Dermis microvascular lymphatic vessel endothelial cell (primary cell): ENCODE data around the gene MYOF. TPM values are rescaled to one million over a fixed set of nuclear protein-coding genes. Genes with fewer than 3 reads are reported as not detected.

Source experiments
- DNase-seq, 2 donors: peaks; one replicate each; pipeline versions ENCODE4 v3.0.0 to v3.0.0-alpha.2; 2010; ENCODE audit warnings: low read depth in 2 of 2
- total RNA-seq: library from RNA; depleted of rRNA; stranded (reverse); fragments of >200 nt; gene quantifications from 2 replicates; pipeline ENCODE4 v1.2.1, GENCODE V29; 2014

Gene MYOF
- 119 and 180 TPM in 2 replicates for total RNA-seq

- DNase-seq: peak; percentile 78 to 87
Observed at GRCh38 chr10:93482145-93482834, at the start of gene MYOF. MYOF (minus strand) TSS chr10:93482334; CDS start chr10:93482194, 140 bp downstream.

DNA sequence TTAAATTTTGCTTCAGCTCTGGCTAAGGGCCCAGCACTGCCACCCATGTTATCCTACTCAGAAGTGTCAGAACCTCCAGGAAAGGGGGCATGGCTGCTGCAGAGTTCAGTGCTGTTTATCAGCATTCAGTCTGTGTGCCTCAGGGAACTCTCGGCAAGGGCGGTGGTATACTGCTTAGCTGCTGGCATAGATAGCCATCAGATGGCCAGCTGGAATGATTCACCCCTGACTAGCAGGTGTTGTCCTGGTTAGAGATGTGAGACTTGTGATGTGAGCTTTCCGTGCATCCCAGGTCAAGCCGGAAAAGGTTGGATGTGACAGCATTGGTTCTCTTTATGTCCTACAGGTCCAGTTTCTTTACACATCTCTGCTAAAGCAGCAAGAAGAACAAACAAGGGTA, 36.4 kb upstream of the MYOF start:
- no peak for DNase-seq

DNA sequence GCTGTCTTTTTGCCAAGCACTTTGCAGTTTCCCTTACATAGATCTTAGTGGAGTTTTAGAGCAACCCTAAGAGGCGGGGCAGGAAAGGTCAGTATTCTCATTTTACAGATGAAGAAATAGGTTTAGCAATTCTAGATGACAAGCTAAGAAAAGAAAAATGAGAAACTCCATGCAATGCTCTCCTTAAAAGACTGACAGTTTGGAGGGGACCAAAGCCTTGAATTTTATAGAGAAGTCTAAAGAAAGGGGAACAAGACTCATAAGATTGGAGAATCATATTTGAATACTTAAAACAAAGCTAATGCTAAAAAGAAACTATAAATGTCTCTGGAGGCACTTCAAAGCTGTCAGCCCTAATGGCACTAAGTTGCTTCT, 33.9 kb upstream of the MYOF start:
- no peak for DNase-seq

- peak; percentile 32 to 59 for DNase-seq
Observed at GRCh38 chr10:93515071-93516005, 33.2 kb upstream of the MYOF start.

DNA sequence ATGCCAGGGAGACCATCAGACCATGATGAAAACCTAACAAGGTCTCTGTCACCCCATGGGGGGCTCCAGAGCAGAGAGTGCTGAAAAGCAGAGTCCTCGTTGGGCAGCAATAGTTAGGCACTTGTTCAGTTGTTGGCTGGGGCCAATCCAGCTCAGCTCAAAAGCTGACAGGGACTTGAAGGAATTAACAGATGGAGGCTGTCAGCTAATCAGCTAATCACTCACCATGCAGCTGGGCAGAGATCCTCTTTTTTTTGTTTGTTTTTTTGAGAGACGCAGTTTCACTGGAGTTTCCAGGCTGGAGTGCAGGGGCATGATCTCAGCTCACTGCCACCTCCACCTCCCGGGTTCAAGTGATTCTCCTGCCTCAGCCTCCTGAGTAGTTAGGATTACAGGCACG, 32.4 kb upstream of the MYOF start:
- DNase-seq: no peak

DNA sequence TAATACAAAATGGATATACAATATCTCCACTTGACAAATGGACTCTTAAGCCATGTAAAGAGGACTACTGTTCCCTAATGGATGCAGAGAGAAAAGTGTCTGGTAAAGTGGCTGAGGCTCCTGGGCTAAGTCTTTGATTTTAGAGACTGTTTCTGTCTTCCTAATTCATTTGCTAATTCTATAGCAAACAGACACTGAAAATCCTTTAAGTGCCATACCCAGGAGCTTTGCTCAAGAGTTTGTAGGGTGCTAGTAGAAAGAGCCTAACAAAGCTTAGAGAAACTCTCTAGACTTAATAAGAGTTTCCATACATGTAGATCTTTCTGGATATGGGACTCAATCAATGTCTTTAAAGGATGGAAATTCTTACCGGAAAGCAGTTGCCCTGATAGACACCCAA, 31.0 kb upstream of the MYOF start:
- DNase-seq: no peak

DNA sequence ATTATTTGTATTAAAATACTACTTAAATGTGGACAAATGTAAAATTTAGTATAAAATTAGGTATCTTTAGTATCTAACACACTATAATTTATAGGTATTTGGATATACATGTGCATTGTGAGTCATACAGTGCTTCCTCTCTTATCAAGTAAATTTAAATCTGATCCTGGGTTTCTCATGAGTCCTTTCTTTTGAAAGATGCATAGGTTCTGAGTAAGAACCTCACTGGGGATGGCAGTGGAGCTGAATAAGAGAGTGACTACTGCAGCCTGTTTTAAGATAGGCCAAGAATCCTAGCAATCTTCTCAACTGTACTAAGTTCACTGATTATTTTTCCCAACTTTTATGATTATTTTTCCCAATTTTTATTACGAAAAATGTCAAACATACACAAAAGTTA, 30.4 kb upstream of the MYOF start:
- no peak for DNase-seq

DNA sequence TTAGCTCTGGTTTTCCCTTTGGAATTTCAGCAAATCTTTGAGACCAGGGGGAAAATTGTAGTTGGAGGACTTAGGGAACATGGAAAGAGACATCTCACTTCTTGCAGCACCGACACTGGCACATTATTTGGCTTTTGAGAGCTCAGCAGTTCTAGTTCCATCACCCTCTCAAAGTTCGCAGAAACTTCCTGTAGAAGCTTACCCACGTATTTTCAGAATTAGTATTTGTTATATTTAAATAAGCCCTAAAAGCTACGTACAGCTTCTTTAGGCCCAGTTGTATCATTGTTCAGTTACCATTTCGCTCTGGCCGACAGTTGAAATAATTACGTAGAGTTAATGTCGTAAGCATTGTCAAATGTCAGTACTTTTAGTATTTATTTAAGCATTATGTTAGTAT, 27.7 kb upstream of the MYOF start:
- DNase-seq: no peak

- no peak for DNase-seq
Observed at GRCh38 chr10:93505075-93505474, 22.9 kb upstream of the MYOF start.

- DNase-seq: no peak
Observed at GRCh38 chr10:93503075-93503474, 20.9 kb upstream of the MYOF start.

GRCh38 chr10:93501650-93502049, 19.5 kb upstream of the MYOF start:
- no peak for DNase-seq

DNA sequence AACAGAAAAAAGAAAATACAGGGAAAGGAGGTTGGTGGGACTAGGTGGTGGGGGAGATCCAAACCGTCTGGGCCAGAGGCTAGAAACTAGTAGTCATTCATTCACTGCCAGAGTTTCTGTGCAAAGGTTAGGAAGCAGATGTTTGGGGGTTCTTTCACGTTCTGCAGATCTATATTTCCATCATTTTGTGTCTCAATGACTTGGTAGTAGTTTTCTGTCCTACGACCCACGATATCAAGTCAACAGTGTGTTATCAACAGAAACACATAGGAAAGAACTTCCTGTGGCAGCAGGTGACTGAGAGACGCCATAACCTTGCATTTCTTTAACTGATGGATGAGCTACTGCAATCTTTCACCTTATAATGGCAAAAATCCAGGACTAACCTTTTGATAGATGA, 16.0 kb upstream of the MYOF start:
- DNase-seq: peak in 1 of 2 donors; percentile 50

DNA sequence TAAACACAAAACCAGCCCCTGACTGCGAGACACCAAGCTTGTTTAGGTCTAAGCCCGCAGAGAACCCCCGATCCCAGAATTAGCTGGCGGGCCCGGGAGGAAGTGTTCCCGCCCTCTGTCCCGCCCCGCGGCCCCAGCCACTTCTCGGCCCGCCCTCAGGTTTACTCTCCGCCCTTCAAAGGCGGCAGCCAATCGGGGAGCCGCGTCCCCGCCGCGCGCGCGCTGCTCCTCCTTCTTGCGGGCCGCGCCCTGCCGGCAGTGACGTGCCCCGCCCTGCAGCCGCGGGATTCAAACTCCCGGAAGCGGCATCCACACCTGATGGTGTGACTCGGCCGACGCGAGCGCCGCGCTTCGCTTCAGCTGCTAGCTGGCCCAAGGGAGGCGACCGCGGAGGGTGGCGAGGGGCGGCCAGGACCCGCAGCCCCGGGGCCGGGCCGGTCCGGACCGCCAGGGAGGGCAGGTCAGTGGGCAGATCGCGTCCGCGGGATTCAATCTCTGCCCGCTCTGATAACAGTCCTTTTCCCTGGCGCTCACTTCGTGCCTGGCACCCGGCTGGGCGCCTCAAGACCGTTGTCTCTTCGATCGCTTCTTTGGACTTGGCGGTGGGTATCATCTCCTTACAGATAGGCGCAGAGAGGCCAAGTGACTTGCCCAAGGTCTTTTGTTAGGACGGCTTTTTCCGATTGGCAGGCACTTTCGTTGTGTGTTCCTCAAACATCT, 14.3 kb upstream of the MYOF start, which contains the start of gene CEP55:
Gene CEP55, plus strand, starts transcription at position 291 of the 720 bp plus-strand sequence. CDS start 3,440 bp downstream, outside the sequence.
- peak; percentile 76 to 95 for DNase-seq

GRCh38 chr10:93495654-93496321, 13.7 kb upstream of the MYOF start:
- peak in 1 of 2 donors; percentile 39 for DNase-seq

GRCh38 chr10:93494494-93494893, 12.4 kb upstream of the MYOF start:
- no peak for DNase-seq

GRCh38 chr10:93493162-93493561, 11.0 kb upstream of the MYOF start:
- no peak for DNase-seq

GRCh38 chr10:93491602-93492121, 9.5 kb upstream of the MYOF start:
- DNase-seq: no peak

DNA sequence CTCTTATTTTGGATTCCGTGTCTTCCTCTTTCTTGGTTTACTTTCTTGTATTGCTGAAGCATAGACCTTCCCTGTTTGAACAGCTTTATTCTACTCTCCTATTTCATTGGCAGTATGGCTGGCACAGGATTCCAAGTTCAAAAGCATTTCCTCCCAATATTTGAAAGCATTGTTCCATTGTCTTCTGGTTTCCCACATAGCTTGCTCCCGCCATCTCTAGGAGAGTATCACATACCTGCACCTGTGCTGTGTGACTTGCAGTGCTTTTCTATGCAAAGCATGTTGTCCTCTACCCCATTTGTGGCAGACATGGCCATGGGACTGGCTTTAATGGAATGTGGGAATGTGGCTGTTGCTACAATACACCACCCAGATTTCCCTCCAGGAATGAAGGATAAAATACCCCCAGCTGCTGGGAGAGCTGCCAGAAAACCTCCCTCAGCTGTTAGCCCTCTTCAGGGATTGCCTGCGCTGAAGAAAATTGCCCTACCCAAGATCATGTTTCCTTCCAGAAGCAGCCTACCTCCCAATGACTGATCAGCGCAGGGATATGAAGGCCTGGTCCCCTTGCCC, 6.9 kb upstream of the MYOF start:
- DNase-seq: peak in 1 of 2 donors; percentile 61

DNA sequence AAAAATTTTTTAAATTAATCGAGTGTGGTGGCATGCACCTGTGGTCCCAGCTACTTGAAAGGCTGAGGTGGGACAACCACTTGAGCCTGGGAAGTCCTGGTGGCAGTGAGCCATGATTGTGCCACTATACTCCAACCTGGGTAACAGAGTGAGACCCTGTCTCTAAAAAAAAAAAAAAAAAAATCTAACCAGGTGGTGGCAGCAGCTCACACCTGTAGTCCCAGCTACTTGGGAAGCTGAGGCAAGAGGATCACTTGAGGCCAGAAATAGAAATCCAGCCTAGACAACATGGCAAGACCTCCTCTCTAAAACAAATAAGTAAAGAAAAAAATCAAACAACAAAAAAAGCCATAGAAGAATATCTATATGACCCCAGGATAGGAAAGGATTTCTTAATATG, 3.6 kb upstream of the MYOF start:
- DNase-seq: no peak

DNA sequence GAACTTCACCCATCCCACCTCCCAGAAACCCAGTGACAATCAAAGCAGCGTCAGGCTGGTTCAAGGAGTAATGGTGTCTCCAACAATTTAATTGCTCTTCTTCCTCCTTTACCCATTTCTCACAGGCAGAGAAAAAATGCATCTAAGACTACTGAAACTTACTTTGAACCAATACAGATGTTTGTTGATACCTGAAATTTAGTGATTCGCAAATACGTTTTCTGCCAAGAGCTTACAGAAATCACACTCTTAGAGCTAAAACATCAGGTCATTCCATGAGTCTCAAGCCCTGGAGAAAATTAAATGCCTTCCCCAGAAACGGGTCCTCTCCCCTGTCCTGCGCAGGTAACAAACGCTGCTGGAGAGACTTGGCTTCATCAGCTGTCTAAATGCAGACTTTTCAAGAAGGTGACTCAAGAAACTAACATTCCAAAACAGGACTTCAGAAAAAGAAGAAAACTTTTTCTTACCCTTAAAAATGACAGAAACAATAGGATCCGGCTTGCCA, 443 bp downstream of the MYOF start:
- no peak for DNase-seq

GRCh38 chr10:93478873-93479272, 3.3 kb downstream of the MYOF start:
- no peak for DNase-seq
